Measurements from ENCODE around the gene GJD4.

- no peak for TF ChIP-seq CTCF (IDR thresholded peaks at IDR 0.05; ENCODE audit: low read depth, low read length, poor library complexity, severe bottlenecking)
- no peak for TF ChIP-seq EZH2phosphoT487 (IDR thresholded peaks at IDR 0.05; ENCODE audit: borderline replicate concordance, low read length)
Measured at GRCh38 chr10:35558276-35558675, 46.9 kb upstream of the GJD4 start.
